ENCODE results near the gene CA9.

GRCh38 chr9:35639631-35640030 is 34.1 kb upstream of the CA9 start:
- TF ChIP-seq POLR2A (IDR thresholded peaks at IDR 0.05; ENCODE audit: low read length): no peak
- TF ChIP-seq GATA1 (IDR thresholded peaks at IDR 0.05; ENCODE audit: low read depth, low read length): no peak
